GM12878 (cell line): ENCODE results near the gene C10orf71. TPM values are rescaled to one million over a fixed set of nuclear protein-coding genes. Genes with fewer than 3 reads are reported as not detected.

Experiments used
- ATAC-seq: fragments of 200-7000 bp; cut with Tn5 transposase; 3 replicates; pipeline ENCODE4 v1.9.1; 2020; ENCODE audit warnings: mild to moderate bottlenecking, moderate library complexity
- BruUV-seq: library from RNA; stranded (reverse); fragments of 400-500 nt; replicated peaks from 2 replicates; lab custom pipeline; 2021; lab: Mats Ljungman, UMichigan
- CTCF ChIA-PET: fragments of 300-600 bp; sonication (Branson Sonifier 250); formaldehyde crosslinking; extraction: SDS; loops from one replicate; lab custom pipeline; 2021; ENCODE audit warnings: inconsistent platforms; lab: Yijun Ruan, JAX
- POLR2A ChIA-PET: fragments of 350-600 bp; formaldehyde crosslinking; extraction: SDS; loops from one replicate; lab custom pipeline; 2021; ENCODE audit warnings: inconsistent platforms; lab: Charles Lee
- RAD21 ChIA-PET: fragments of 300-600 bp; sonication (Branson Sonifier 250); formaldehyde crosslinking; loops from one replicate; lab custom pipeline; 2023; ENCODE audit warnings: antibody characterized with exemption; ENCODE audit not compliant: unreplicated experiment; lab: Charles Lee
- SMC1A ChIA-PET: fragments of 300-600 bp; sonication (Branson Sonifier 250); formaldehyde crosslinking; loops from one replicate; lab custom pipeline; 2023; ENCODE audit not compliant: unreplicated experiment, uncharacterized antibody; lab: Charles Lee
- DNase-seq: peaks from one replicate; pipeline ENCODE4 v3.0.0-alpha.2; 2011; ENCODE audit warnings: low read depth, low spot score
- FAIRE-seq: peaks from 3 replicates; lab custom pipeline; 2011; peaks lifted over from hg19 to GRCh38; lab: Jason Lieb, UNC
- H2AFZ ChIP-seq: 2 replicates; pipeline ENCODE4 v1.6.0; 2011; ENCODE audit warnings: low read depth, low read length, control low read depth; ENCODE audit not compliant: control insufficient read depth
- H3K27ac ChIP-seq: 2 replicates; pipeline ENCODE4 v1.5.1; 2011; ENCODE audit warnings: control low read depth; ENCODE audit not compliant: control insufficient read depth, insufficient read depth
- H3K27me3 ChIP-seq, 2 experiments: replicated peaks in 1 of 2; 2 replicates each; pipeline versions ENCODE4 v1.6.0 to v1.6.1; 2011; ENCODE audit warnings: low read length in 1 of 2; ENCODE audit not compliant: control insufficient read depth in 2 of 2, insufficient read depth in 2 of 2
- H3K36me3 ChIP-seq, 2 experiments: 2 replicates each; pipeline ENCODE4 v1.5.1; 2011; ENCODE audit warnings: low read length in 1 of 2; ENCODE audit not compliant: control insufficient read depth in 2 of 2, insufficient read depth in 2 of 2
- H3K4me1 ChIP-seq: 2 replicates; pipeline ENCODE4 v1.6.1; 2011; ENCODE audit warnings: mild to moderate bottlenecking, low read length, moderate library complexity, mixed read lengths; ENCODE audit not compliant: control insufficient read depth, insufficient read depth
- H3K4me2 ChIP-seq: 2 replicates; pipeline ENCODE4 v1.6.0; 2011; ENCODE audit warnings: control low read depth; ENCODE audit not compliant: control insufficient read depth, insufficient read depth
- H3K4me3 ChIP-seq: fragments of 200-600 bp; sonication (generic); 2 replicates; pipeline ENCODE4 v1.5.1; 2016
- H3K79me2 ChIP-seq: 2 replicates; pipeline ENCODE4 v1.6.0; 2011; ENCODE audit warnings: low read length; ENCODE audit not compliant: control insufficient read depth, insufficient read depth
- H3K9ac ChIP-seq: 2 replicates; pipeline ENCODE4 v1.8.0; 2011; ENCODE audit warnings: low read length, control low read depth, mixed read lengths; ENCODE audit not compliant: control insufficient read depth, insufficient read depth
- H3K9me3 ChIP-seq: replicated peaks from 3 replicates; pipeline ENCODE4 v1.5.1; 2011; ENCODE audit warnings: mild to moderate bottlenecking, low read length; ENCODE audit not compliant: control insufficient read depth, insufficient read depth
- H4K20me1 ChIP-seq: 2 replicates; pipeline ENCODE4 v1.6.0; 2011; ENCODE audit not compliant: control insufficient read depth, insufficient read depth
- BRCA1 ChIP-seq: IDR thresholded peaks from 2 replicates; pipeline ENCODE4 v1.6.1; 2011; ENCODE audit warnings: low read depth, low read length, improper control_type of control experiment
- CHD2 ChIP-seq: IDR thresholded peaks from 2 replicates; pipeline ENCODE4 v1.6.1; 2011; ENCODE audit warnings: low read depth, low read length, improper control_type of control experiment, borderline replicate concordance
- CUX1 ChIP-seq: IDR thresholded peaks from 2 replicates; pipeline ENCODE4 v1.6.1; 2012; ENCODE audit warnings: improper control_type of control experiment, low read depth, low read length; ENCODE audit not compliant: insufficient replicate concordance
- FOXK2 ChIP-seq: fragments of 450-650 bp; IDR thresholded peaks from 2 replicates; pipeline ENCODE4 v1.6.1; 2017; ENCODE audit warnings: mild to moderate bottlenecking, moderate library complexity
- GATAD2B ChIP-seq: fragments of 450-650 bp; conservative IDR thresholded peaks from 2 replicates; pipeline ENCODE4 v1.6.1; 2017; ENCODE audit warnings: low read depth, mild to moderate bottlenecking, moderate library complexity
- HSF1 ChIP-seq: fragments of 150-350 bp; IDR thresholded peaks from 2 replicates; pipeline ENCODE4 v1.6.1; 2014; ENCODE audit warnings: mild to moderate bottlenecking, low read depth, low read length
- MAX ChIP-seq: IDR thresholded peaks from 2 replicates; pipeline ENCODE4 v1.6.1; 2012; ENCODE audit warnings: low read depth, low read length, improper control_type of control experiment
- PML ChIP-seq: IDR thresholded peaks from 2 replicates; pipeline ENCODE4 v1.6.1; 2012; ENCODE audit warnings: low read length, inconsistent platforms
- POLR2A ChIP-seq: IDR thresholded peaks from 2 replicates; pipeline ENCODE4 v1.6.1; 2011; ENCODE audit warnings: low read depth, mild to moderate bottlenecking, low read length
- SMAD5 ChIP-seq: IDR thresholded peaks from 2 replicates; pipeline ENCODE4 v1.6.1; 2016; ENCODE audit warnings: antibody characterized with exemption, low read depth
- YY1 ChIP-seq: IDR thresholded peaks from 2 replicates; pipeline ENCODE4 v1.6.1; 2011; ENCODE audit warnings: low read depth, mild to moderate bottlenecking, low read length
- ZBTB11 ChIP-seq: fragments of 450-650 bp; formaldehyde crosslinking; IDR thresholded peaks from 2 replicates; pipeline ENCODE4 v1.5.0; 2022; ENCODE audit warnings: mild to moderate bottlenecking, missing genetic modification characterization
- ZNF217 ChIP-seq: fragments of 450-650 bp; IDR thresholded peaks from 2 replicates; pipeline ENCODE4 v1.6.1; 2017; ENCODE audit warnings: antibody characterized with exemption, mild to moderate bottlenecking
- WGBS: methylation state at CpG from one replicate; pipeline ENCODE4 v1.1.6; 2016; ENCODE audit warnings: low lambda C conversion rate; ENCODE audit not compliant: insufficient replicate concordance, insufficient coverage; ENCODE audit errors: missing lambda C conversion rate; 5-methylcytosine and 5-hydroxymethylcytosine counted together
- in situ Hi-C: fragments of 300-500 bp; cut with MboI; formaldehyde crosslinking; loops from 9 replicates; pipeline ENCODE4 v1.14.3; 2018; ENCODE audit warnings: mixed read lengths
- intact Hi-C: fragments of 100-400 bp; cut with micrococcal nuclease; formaldehyde crosslinking; loops from one replicate; pipeline ENCODE4 v1.14.2; 2022; ENCODE audit not compliant: unreplicated experiment
- polyA plus RNA-seq, 11 experiments: library from polyadenylated mRNA; depleted of rRNA in 4 of 11; unstranded in 6 of 11; stranded (reverse) in 5 of 11; fragments of >200 nt; fragmentation: Nextera tagmentation in 4 of 11; fragmentation: Illumina TruSeq in 1 of 11; extraction: Ambion mirVana in 4 of 11; extraction: Trizol in 1 of 11; gene quantifications; 1 replicate in 1 of 11; 2 replicates in 10 of 11; pipeline versions ENCODE4 v1.2.1 to v1.2.3, GENCODE V29; 2011 to 2016; ENCODE audit warnings: inconsistent platforms in 2 of 11, missing spikeins in 2 of 11, low read depth in 1 of 11
- total RNA-seq, 4 experiments: library from RNA; depleted of rRNA in 3 of 4; stranded (reverse); fragments of >200 nt in 3 of 4; fragmentation: Illumina TruSeq in 1 of 4; extraction: Trizol in 1 of 4; gene quantifications; 2 replicates each; pipeline versions ENCODE4 v1.2.1 to v1.2.3, GENCODE V29; 2013 to 2021

Gene C10orf71
- total and polyA plus RNA-seq, 10 of the 15 experiments (the other 5 are each of a cell fraction or from before 2014, with no cell fraction given), result not detected

GRCh38 chr10:49366460-49366859 lies 67.5 kb downstream of the C10orf71 start (continued):
- TF ChIP-seq ZBTB11 (CRISPR knock-in tag) (no peak), MAX (no peak), SMAD5 (no peak), GATAD2B (no peak), YY1 (no peak), POLR2A (no peak), PML (no peak), BRCA1 (no peak), CHD2 (no peak), ZNF217 (no peak), FOXK2 (no peak)

GRCh38 chr10:49367600-49367999 lies 68.6 kb downstream of the C10orf71 start:
- H3K4me2 ChIP-seq, result no peak overlapping the region
- H3K79me2 ChIP-seq, result no peaks in the 10 kb centered on the region
- H3K27me3 ChIP-seq, result peaks cover 0 to 4% of the 10 kb centered on the region in 2 experiments; a peak in 2 of 4 replicates
- ChIA-PET SMC1A (no interaction called here), RAD21 (no interaction called here), CTCF (interaction anchor here (1.1 kb wide), 1 partner anchor 232 kb away, joined by 3 read pairs; no protein-coding TSS in a partner anchor), POLR2A (no interaction called here)
- H4K20me1 ChIP-seq, result no peaks in the 10 kb centered on the region
- no peaks in the 10 kb centered on the region for H3K9me3 ChIP-seq
- H3K4me1 ChIP-seq, result peaks cover 7% of the 10 kb centered on the region
- ATAC-seq (no peak), FAIRE-seq (no peak), DNase-seq (no peak)
- no peaks in the 10 kb centered on the region for H3K36me3 ChIP-seq
- intact Hi-C loops (no loop called here), in situ Hi-C loops (no loop called here)
- H2AFZ ChIP-seq, result no peak overlapping the region
- 2% methylated on average over 4 of the region's 5 CpGs for WGBS
- no peak overlapping the region for H3K4me3 ChIP-seq
- H3K27ac ChIP-seq, result no peak overlapping the region
- BruUV-seq, result no TSS peak
- H3K9ac ChIP-seq, result no peak overlapping the region
- TF ChIP-seq HSF1, result no peak
- no peak for TF ChIP-seq CUX1
